HCT116 (cell line): Measurements from ENCODE around the gene RBPJ.

Source experiments
- CEBPB ChIP-seq: IDR thresholded peaks from 2 replicates; pipeline ENCODE4 v1.6.1; 2012; ENCODE audit warnings: low read depth
- CTCF ChIP-seq, 3 experiments: fragments of 200-600 bp in 1 of 3; sonication (generic) in 1 of 3; IDR thresholded peaks in 2 of 3; conservative IDR thresholded peaks in 1 of 3; 2 replicates each; pipeline ENCODE4 v1.5.1; 2012 to 2017; ENCODE audit warnings: low read depth in 2 of 3, low read length in 2 of 3, antibody characterized with exemption in 1 of 3, borderline replicate concordance in 1 of 3, control low read depth in 1 of 3, mild to moderate bottlenecking in 1 of 3, mixed read lengths in 1 of 3, mixed run types in 1 of 3, moderate library complexity in 1 of 3; ENCODE audit not compliant: insufficient read depth in 1 of 3
- EGR1 ChIP-seq: IDR thresholded peaks from 2 replicates; pipeline ENCODE4 v1.6.1; 2012; ENCODE audit warnings: low read depth
- ELF1 ChIP-seq: IDR thresholded peaks from 2 replicates; pipeline ENCODE4 v1.6.1; 2012; ENCODE audit warnings: low read depth, borderline replicate concordance
- EZH2 ChIP-seq: fragments of 200-600 bp; sonication (generic); IDR thresholded peaks from 2 replicates; pipeline ENCODE4 v1.6.1; 2017; ENCODE audit warnings: antibody characterized with exemption, mixed run types
- EZH2phosphoT487 ChIP-seq: fragments of 200-600 bp; IDR thresholded peaks from 2 replicates; pipeline ENCODE4 v1.6.1; 2018; ENCODE audit warnings: antibody characterized with exemption, borderline replicate concordance
- FOSL1 ChIP-seq: IDR thresholded peaks from 2 replicates; pipeline ENCODE4 v1.6.1; 2012; ENCODE audit warnings: low read depth
- POLR2A ChIP-seq: IDR thresholded peaks from 2 replicates; pipeline ENCODE4 v1.7.0; 2011; ENCODE audit warnings: borderline replicate concordance; ENCODE audit not compliant: insufficient read depth, insufficient read length; ENCODE audit errors: extremely low read depth
- POLR2AphosphoS5 ChIP-seq: IDR thresholded peaks from 2 replicates; pipeline ENCODE4 v1.6.1; 2011; ENCODE audit warnings: mild to moderate bottlenecking, low read depth, low read length, moderate library complexity
- RAD21 ChIP-seq: IDR thresholded peaks from 2 replicates; pipeline ENCODE4 v1.6.1; 2012; ENCODE audit warnings: low read depth, mild to moderate bottlenecking
- SP1 ChIP-seq: IDR thresholded peaks from 2 replicates; pipeline ENCODE4 v1.6.1; 2012; ENCODE audit warnings: low read depth
- ZNF274 ChIP-seq: fragments of 200-500 bp; sonication (Bioruptor generic); IDR thresholded peaks from 2 replicates; pipeline ENCODE4 v1.6.1; 2014; ENCODE audit warnings: mild to moderate bottlenecking, low read depth, low read length, inconsistent platforms
- TF ChIP-seq, protein P1 (sequence below): IDR thresholded peaks from 2 replicates; pipeline ENCODE4 v1.6.1; 2012; ENCODE audit warnings: low read depth

- TF ChIP-seq CTCF (IDR thresholded peaks at IDR 0.05 in 2 of 3, conservative IDR thresholded peaks at IDR 0.05 in 1 of 3; ENCODE audit: borderline replicate concordance in 1 of 3, insufficient read depth in 1 of 3, low read depth in 2 of 3, low read length in 2 of 3) = no peak
- TF ChIP-seq POLR2A = no peak
- no peak for TF ChIP-seq CEBPB
- TF ChIP-seq EGR1 = no peak
- TF ChIP-seq ELF1 = no peak
- TF ChIP-seq FOSL1 = no peak
- TF ChIP-seq, protein P1, sequence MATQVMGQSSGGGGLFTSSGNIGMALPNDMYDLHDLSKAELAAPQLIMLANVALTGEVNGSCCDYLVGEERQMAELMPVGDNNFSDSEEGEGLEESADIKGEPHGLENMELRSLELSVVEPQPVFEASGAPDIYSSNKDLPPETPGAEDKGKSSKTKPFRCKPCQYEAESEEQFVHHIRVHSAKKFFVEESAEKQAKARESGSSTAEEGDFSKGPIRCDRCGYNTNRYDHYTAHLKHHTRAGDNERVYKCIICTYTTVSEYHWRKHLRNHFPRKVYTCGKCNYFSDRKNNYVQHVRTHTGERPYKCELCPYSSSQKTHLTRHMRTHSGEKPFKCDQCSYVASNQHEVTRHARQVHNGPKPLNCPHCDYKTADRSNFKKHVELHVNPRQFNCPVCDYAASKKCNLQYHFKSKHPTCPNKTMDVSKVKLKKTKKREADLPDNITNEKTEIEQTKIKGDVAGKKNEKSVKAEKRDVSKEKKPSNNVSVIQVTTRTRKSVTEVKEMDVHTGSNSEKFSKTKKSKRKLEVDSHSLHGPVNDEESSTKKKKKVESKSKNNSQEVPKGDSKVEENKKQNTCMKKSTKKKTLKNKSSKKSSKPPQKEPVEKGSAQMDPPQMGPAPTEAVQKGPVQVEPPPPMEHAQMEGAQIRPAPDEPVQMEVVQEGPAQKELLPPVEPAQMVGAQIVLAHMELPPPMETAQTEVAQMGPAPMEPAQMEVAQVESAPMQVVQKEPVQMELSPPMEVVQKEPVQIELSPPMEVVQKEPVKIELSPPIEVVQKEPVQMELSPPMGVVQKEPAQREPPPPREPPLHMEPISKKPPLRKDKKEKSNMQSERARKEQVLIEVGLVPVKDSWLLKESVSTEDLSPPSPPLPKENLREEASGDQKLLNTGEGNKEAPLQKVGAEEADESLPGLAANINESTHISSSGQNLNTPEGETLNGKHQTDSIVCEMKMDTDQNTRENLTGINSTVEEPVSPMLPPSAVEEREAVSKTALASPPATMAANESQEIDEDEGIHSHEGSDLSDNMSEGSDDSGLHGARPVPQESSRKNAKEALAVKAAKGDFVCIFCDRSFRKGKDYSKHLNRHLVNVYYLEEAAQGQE = no peak
- no peak for TF ChIP-seq EZH2
- TF ChIP-seq SP1 = no peak
- TF ChIP-seq POLR2AphosphoS5 = no peak
- TF ChIP-seq ZNF274 = no peak
- TF ChIP-seq EZH2phosphoT487 = no peak
- TF ChIP-seq RAD21 = no peak
These were observed 41.4 kb upstream of the RBPJ start for GRCh38 chr4:26279446-26279845.
